Astrocyte (in vitro differentiated cells and primary cell): ENCODE measurements around the gene APEX1. TPM values are rescaled to one million over a fixed set of nuclear protein-coding genes. Genes with fewer than 3 reads are reported as not detected.

Experiments
- DNase-seq: peaks from one replicate; pipeline ENCODE4 v3.0.0-alpha.2; 2010; ENCODE audit warnings: low read depth
- FAIRE-seq: peaks from 2 replicates; lab custom pipeline; 2011; peaks lifted over from hg19 to GRCh38; lab: Jason Lieb, UNC
- H2AFZ ChIP-seq: 2 replicates; pipeline ENCODE4 v1.6.0; 2012; ENCODE audit warnings: low read depth, low read length, inconsistent platforms
- H3K27ac ChIP-seq: 2 replicates; pipeline ENCODE4 v1.5.1; 2011; ENCODE audit warnings: low read depth, low read length, inconsistent platforms
- H3K27me3 ChIP-seq: 2 replicates; pipeline ENCODE4 v1.6.0; 2011; ENCODE audit warnings: low read length, inconsistent platforms; ENCODE audit not compliant: insufficient read depth
- H3K36me3 ChIP-seq: 2 replicates; pipeline ENCODE4 v1.5.1; 2011; ENCODE audit warnings: low read length, inconsistent platforms; ENCODE audit not compliant: insufficient read depth
- H3K4me1 ChIP-seq: 2 replicates; pipeline ENCODE4 v1.5.1; 2011; ENCODE audit warnings: low read length, inconsistent platforms; ENCODE audit not compliant: insufficient read depth
- H3K4me2 ChIP-seq: 2 replicates; pipeline ENCODE4 v1.6.0; 2012; ENCODE audit warnings: low read length, inconsistent platforms
- H3K4me3 ChIP-seq: 2 replicates; pipeline ENCODE4 v1.5.1; 2011; ENCODE audit warnings: low read depth, mild to moderate bottlenecking, low read length, inconsistent platforms; ENCODE audit not compliant: insufficient read depth
- H3K79me2 ChIP-seq: 2 replicates; pipeline ENCODE4 v1.6.0; 2012; ENCODE audit warnings: mild to moderate bottlenecking, low read length, inconsistent platforms; ENCODE audit not compliant: insufficient read depth
- H3K9ac ChIP-seq: 2 replicates; pipeline ENCODE4 v1.6.0; 2012; ENCODE audit warnings: mild to moderate bottlenecking, low read length, inconsistent platforms
- H3K9me3 ChIP-seq: 2 replicates; pipeline ENCODE4 v1.5.1; 2012; ENCODE audit warnings: low read depth, mild to moderate bottlenecking, low read length, inconsistent platforms; ENCODE audit not compliant: insufficient read depth
- H4K20me1 ChIP-seq: 2 replicates; pipeline ENCODE4 v1.6.0; 2012; ENCODE audit warnings: low read length, inconsistent platforms; ENCODE audit not compliant: insufficient read depth
- H3K27ac Mint-ChIP-seq: one replicate; pipeline ENCODE4 v1.8.0; 2021; ENCODE audit warnings: mild to moderate bottlenecking, mixed read lengths; ENCODE audit not compliant: unreplicated experiment
- H3K27me3 Mint-ChIP-seq: one replicate; pipeline ENCODE4 v1.8.0; 2021; ENCODE audit warnings: low read depth, mixed read lengths; ENCODE audit not compliant: unreplicated experiment
- H3K36me3 Mint-ChIP-seq: one replicate; pipeline ENCODE4 v1.8.0; 2021; ENCODE audit warnings: low read depth, mixed read lengths; ENCODE audit not compliant: unreplicated experiment
- H3K4me1 Mint-ChIP-seq: one replicate; pipeline ENCODE4 v1.8.0; 2021; ENCODE audit warnings: low read depth, mixed read lengths; ENCODE audit not compliant: unreplicated experiment
- H3K4me3 Mint-ChIP-seq: one replicate; pipeline ENCODE4 v1.8.0; 2021; ENCODE audit warnings: mild to moderate bottlenecking, moderate library complexity, mixed read lengths; ENCODE audit not compliant: unreplicated experiment
- H3K9me3 Mint-ChIP-seq: one replicate; pipeline ENCODE4 v1.8.0; 2021; ENCODE audit warnings: mild to moderate bottlenecking, mixed read lengths; ENCODE audit not compliant: unreplicated experiment
- CTCF ChIP-seq: IDR thresholded peaks from 2 replicates; pipeline ENCODE4 v1.5.1; 2011; ENCODE audit warnings: low read depth, mild to moderate bottlenecking, inconsistent platforms, low read length, moderate library complexity; ENCODE audit not compliant: insufficient read depth
- EZH2 ChIP-seq: IDR thresholded peaks from 2 replicates; pipeline ENCODE4 v1.6.1; 2012; ENCODE audit warnings: mild to moderate bottlenecking, low read length, inconsistent platforms; ENCODE audit not compliant: insufficient read depth
- total RNA-seq: library from RNA; stranded (reverse); gene quantifications from 2 replicates; pipeline ENCODE4 v1.2.1, GENCODE V29; 2021

APEX1 gene
- total RNA-seq, 1 donor from 2014 or later = 142 TPM

GRCh38 chr14:20427231-20428009, 27.6 kb upstream of the APEX1 start:
- H3K27ac ChIP-seq = no peak overlapping the region
- no peaks in the 10 kb centered on the region for H4K20me1 ChIP-seq
- H3K4me3 ChIP-seq = peak overlapping the region; percentile 35
- H3K27me3 ChIP-seq = no peaks in the 10 kb centered on the region
- H3K9me3 Mint-ChIP-seq = no peaks in the 10 kb centered on the region
- H3K27me3 Mint-ChIP-seq = no peaks in the 10 kb centered on the region
- H3K4me3 Mint-ChIP-seq = peak overlapping the region; percentile 63
- DNase-seq (peak; percentile 59), FAIRE-seq (peak; percentile 23)
- H3K4me1 ChIP-seq = no peaks in the 10 kb centered on the region
- no peaks in the 10 kb centered on the region for H3K36me3 ChIP-seq
- peak overlapping the region; percentile 66 for H3K4me2 ChIP-seq
- H3K79me2 ChIP-seq = no peaks in the 10 kb centered on the region
- no peaks in the 10 kb centered on the region for H3K36me3 Mint-ChIP-seq
- TF ChIP-seq CTCF = no peak
- TF ChIP-seq EZH2 = no peak
- H2AFZ ChIP-seq = peak overlapping the region; percentile 69
- no peaks in the 10 kb centered on the region for H3K9me3 ChIP-seq
- peak overlapping the region; percentile 50 for H3K27ac Mint-ChIP-seq
- H3K9ac ChIP-seq = no peak overlapping the region
- H3K4me1 Mint-ChIP-seq = peaks cover 13% of the 10 kb centered on the region

GRCh38 chr14:20428010-20428365, 27.0 kb upstream of the APEX1 start:
- H3K27me3 Mint-ChIP-seq = no peaks in the 10 kb centered on the region
- peaks cover 13% of the 10 kb centered on the region for H3K4me1 Mint-ChIP-seq
- no peak for FAIRE-seq
- H2AFZ ChIP-seq = no peak overlapping the region
- H3K4me2 ChIP-seq = peak overlapping the region; percentile 66
- no peaks in the 10 kb centered on the region for H3K27me3 ChIP-seq
- no peaks in the 10 kb centered on the region for H3K9me3 ChIP-seq
- DNase-seq = no peak
- H3K9ac ChIP-seq = no peak overlapping the region
- no peaks in the 10 kb centered on the region for H3K79me2 ChIP-seq
- TF ChIP-seq CTCF (no peak), EZH2 (no peak)
- no peaks in the 10 kb centered on the region for H3K36me3 Mint-ChIP-seq
- H3K9me3 Mint-ChIP-seq = no peaks in the 10 kb centered on the region
- H3K4me3 ChIP-seq = no peak overlapping the region
- H4K20me1 ChIP-seq = no peaks in the 10 kb centered on the region
- no peak overlapping the region for H3K27ac ChIP-seq
- no peaks in the 10 kb centered on the region for H3K4me1 ChIP-seq
- H3K36me3 ChIP-seq = no peaks in the 10 kb centered on the region
- peak overlapping the region; percentile 50 for H3K27ac Mint-ChIP-seq
- H3K4me3 Mint-ChIP-seq = peak overlapping the region; percentile 63

GRCh38 chr14:20428802-20429201, 26.2 kb upstream of the APEX1 start:
- Mint-ChIP-seq H3K27ac (no peak overlapping the region), H3K36me3 (no peaks in the 10 kb centered on the region)

More at GRCh38 chr14:20428802-20429201, 26.2 kb upstream of the APEX1 start:
- TF ChIP-seq CTCF = no peak
- no peak for TF ChIP-seq EZH2
- H3K4me1 Mint-ChIP-seq = peaks cover 13% of the 10 kb centered on the region
- no peaks in the 10 kb centered on the region for H3K27me3 Mint-ChIP-seq
- H3K9me3 Mint-ChIP-seq = no peaks in the 10 kb centered on the region
- no peak for DNase-seq
- Histone ChIP-seq H3K9me3 (no peaks in the 10 kb centered on the region), H3K4me1 (no peaks in the 10 kb centered on the region), H3K27me3 (no peaks in the 10 kb centered on the region), H3K4me3 (no peak overlapping the region), H3K9ac (no peak overlapping the region), H4K20me1 (no peaks in the 10 kb centered on the region), H3K36me3 (no peaks in the 10 kb centered on the region), H3K4me2 (no peak overlapping the region), H3K27ac (no peak overlapping the region), H2AFZ (no peak overlapping the region), H3K79me2 (no peaks in the 10 kb centered on the region)
- H3K4me3 Mint-ChIP-seq = no peak overlapping the region
- no peak for FAIRE-seq
